H1 (cell line): Measurements from ENCODE around the gene SLC25A48. TPM values are rescaled to one million over a fixed set of nuclear protein-coding genes. Genes with fewer than 3 reads are reported as not detected.

ENCODE experiments used
- CTCF ChIA-PET: fragments of 300-600 bp; sonication (Branson Sonifier 250); formaldehyde crosslinking; loops from one replicate; lab custom pipeline; 2021; ENCODE audit not compliant: partially characterized antibody; lab: Charles Lee
- POLR2A ChIA-PET: fragments of 300-600 bp; sonication (Branson Sonifier 250); formaldehyde crosslinking; loops from one replicate; lab custom pipeline; 2021; ENCODE audit warnings: inconsistent platforms; ENCODE audit not compliant: partially characterized antibody; lab: Charles Lee
- DNase-seq, 2 experiments: peaks; one replicate each; pipeline versions ENCODE4 v3.0.0 to v3.0.0-alpha.2; 2010 to 2022; ENCODE audit warnings: low spot score in 2 of 2, low read depth in 1 of 2, mixed read lengths in 1 of 2
- FAIRE-seq: peaks from 2 replicates; lab custom pipeline; 2011; peaks lifted over from hg19 to GRCh38; lab: Jason Lieb, UNC
- H2AFZ ChIP-seq: 2 replicates; pipeline ENCODE4 v1.8.1; 2012; ENCODE audit warnings: low read length, inconsistent platforms
- H2AK5ac ChIP-seq: 2 replicates; pipeline ENCODE4 v1.6.1; 2013; ENCODE audit warnings: low read depth, low read length
- H2BK120ac ChIP-seq: replicated peaks from 2 replicates; pipeline ENCODE3; 2013; ENCODE audit warnings: low read depth, low read length, inconsistent platforms
- H2BK12ac ChIP-seq: 2 replicates; pipeline ENCODE4 v1.6.1; 2013; ENCODE audit warnings: low read depth, low read length
- H2BK15ac ChIP-seq: 2 replicates; pipeline ENCODE4 v1.6.1; 2013; ENCODE audit warnings: low read length
- H2BK20ac ChIP-seq: 2 replicates; pipeline ENCODE4 v1.6.1; 2013; ENCODE audit warnings: low read length
- H2BK5ac ChIP-seq: 2 replicates; pipeline ENCODE4 v1.6.1; 2013; ENCODE audit warnings: low read depth, low read length
- H3K14ac ChIP-seq: 2 replicates; pipeline ENCODE4 v1.6.1; 2013; ENCODE audit warnings: inconsistent platforms; ENCODE audit not compliant: insufficient read length
- H3K18ac ChIP-seq: 2 replicates; pipeline ENCODE4 v1.6.1; 2013; ENCODE audit warnings: low read length; ENCODE audit errors: extremely low read depth
- H3K23ac ChIP-seq: 2 replicates; pipeline ENCODE4 v1.6.1; 2013; ENCODE audit warnings: inconsistent platforms; ENCODE audit not compliant: insufficient read length
- H3K23me2 ChIP-seq: 2 replicates; pipeline ENCODE4 v1.6.1; 2013; ENCODE audit warnings: low read depth, low read length
- H3K27ac ChIP-seq: 2 replicates; pipeline ENCODE4 v1.6.1; 2011; ENCODE audit warnings: low read depth, low read length, inconsistent platforms
- H3K27me3 ChIP-seq, 4 experiments: replicated peaks in 1 of 4; 1 replicate in 1 of 4; 2 replicates in 3 of 4; pipeline versions ENCODE4 v1.6.1 to v1.8.1; 2011 to 2013; ENCODE audit warnings: low read length in 3 of 4, mild to moderate bottlenecking in 3 of 4, inconsistent platforms in 2 of 4, mixed read lengths in 2 of 4, moderate library complexity in 1 of 4; ENCODE audit not compliant: control insufficient read depth in 3 of 4, insufficient read depth in 3 of 4; ENCODE audit errors: extremely low read depth in 1 of 4
- H3K36me3 ChIP-seq, 4 experiments: 2 replicates each; pipeline versions ENCODE4 v1.6.1 to v1.8.1; 2011 to 2013; ENCODE audit warnings: mild to moderate bottlenecking in 4 of 4, low read length in 3 of 4, moderate library complexity in 2 of 4, control low read depth in 1 of 4, inconsistent platforms in 1 of 4; ENCODE audit not compliant: insufficient read depth in 4 of 4, control insufficient read depth in 2 of 4
- H3K4ac ChIP-seq: replicated peaks from 2 replicates; pipeline ENCODE3; 2013; ENCODE audit warnings: low read length, low read depth, mixed read lengths, inconsistent platforms; ENCODE audit not compliant: insufficient read length
- H3K4me1 ChIP-seq, 4 experiments: replicated peaks in 1 of 4; 1 replicate in 1 of 4; 2 replicates in 3 of 4; pipeline versions ENCODE4 v1.6.1 to v1.8.1; 2011 to 2013; ENCODE audit warnings: low read length in 3 of 4, inconsistent platforms in 2 of 4, mixed read lengths in 1 of 4; ENCODE audit not compliant: insufficient read depth in 4 of 4, control insufficient read depth in 3 of 4
- H3K4me2 ChIP-seq, 2 experiments: 2 replicates each; pipeline versions ENCODE4 v1.6.1 to v1.8.1; 2011 to 2013; ENCODE audit warnings: low read depth in 2 of 2, low read length in 2 of 2, control low read depth in 1 of 2, inconsistent platforms in 1 of 2, mild to moderate bottlenecking in 1 of 2; ENCODE audit not compliant: insufficient read depth in 1 of 2
- H3K4me3 ChIP-seq, 4 experiments: fragments of 200-600, 300-600 bp in 1 of 4; sonication (generic), shearing (Covaris generic), sonication (Bioruptor Twin) in 1 of 4; 2 replicates each; pipeline versions ENCODE4 v1.5.1 to v1.8.1; 2011 to 2016; ENCODE audit warnings: low read length in 4 of 4, low read depth in 3 of 4, control low read depth in 2 of 4, inconsistent platforms in 2 of 4, mild to moderate bottlenecking in 2 of 4, mixed read lengths in 1 of 4, moderate library complexity in 1 of 4; ENCODE audit not compliant: insufficient read depth in 2 of 4; ENCODE audit errors: extremely low read depth in 1 of 4
- H3K56ac ChIP-seq: replicated peaks from 2 replicates; pipeline ENCODE3; 2013; ENCODE audit warnings: low read depth, mild to moderate bottlenecking, mixed read lengths, low read length, inconsistent platforms; ENCODE audit not compliant: insufficient read length
- H3K79me1 ChIP-seq: 2 replicates; pipeline ENCODE4 v1.6.1; 2013; ENCODE audit warnings: low read depth, low read length, control low read depth
- H3K79me2 ChIP-seq, 2 experiments: 2 replicates each; pipeline versions ENCODE4 v1.6.1 to v1.8.1; 2012 to 2013; ENCODE audit warnings: low read length in 2 of 2, mild to moderate bottlenecking in 2 of 2, inconsistent platforms in 1 of 2; ENCODE audit not compliant: insufficient read depth in 2 of 2, control insufficient read depth in 1 of 2
- H3K9ac ChIP-seq, 4 experiments: replicated peaks in 1 of 4; 1 replicate in 1 of 4; 2 replicates in 3 of 4; pipeline versions ENCODE4 v1.6.1 to v1.8.1; 2011 to 2013; ENCODE audit warnings: low read depth in 3 of 4, low read length in 3 of 4, control low read depth in 2 of 4, mild to moderate bottlenecking in 2 of 4, moderate library complexity in 2 of 4, inconsistent platforms in 1 of 4; ENCODE audit errors: extremely low read depth in 1 of 4
- H3K9me3 ChIP-seq, 2 experiments: 2 replicates each; pipeline versions ENCODE4 v1.6.1 to v1.8.1; 2012 to 2013; ENCODE audit warnings: mild to moderate bottlenecking in 2 of 2, moderate library complexity in 2 of 2, control low read depth in 1 of 2, inconsistent platforms in 1 of 2, low read depth in 1 of 2, low read length in 1 of 2, mixed read lengths in 1 of 2; ENCODE audit not compliant: insufficient read depth in 2 of 2
- H4K20me1 ChIP-seq, 2 experiments: replicated peaks in 1 of 2; 2 replicates each; pipeline versions ENCODE3 to v1.8.1; 2011 to 2013; ENCODE audit warnings: inconsistent platforms in 2 of 2, low read length in 2 of 2, mild to moderate bottlenecking in 1 of 2; ENCODE audit not compliant: insufficient read depth in 2 of 2, control insufficient read depth in 1 of 2
- H4K5ac ChIP-seq: 2 replicates; pipeline ENCODE4 v1.6.1; 2013; ENCODE audit warnings: low read length, low read depth, mixed read lengths, inconsistent platforms; ENCODE audit not compliant: insufficient read length
- H4K8ac ChIP-seq: 2 replicates; pipeline ENCODE4 v1.8.0; 2013; ENCODE audit warnings: mild to moderate bottlenecking, moderate library complexity, low read length, inconsistent platforms; ENCODE audit not compliant: insufficient read depth; ENCODE audit errors: extremely low read depth
- H4K91ac ChIP-seq: replicated peaks from 2 replicates; pipeline ENCODE3; 2013; ENCODE audit warnings: low read length, mixed read lengths, inconsistent platforms; ENCODE audit not compliant: insufficient read length
- CBX5 ChIP-seq: fragments of 300-800, 300-1000 bp; sonication (generic); IDR thresholded peaks from 2 replicates; pipeline ENCODE4 v1.7.1; 2016; ENCODE audit warnings: antibody characterized with exemption, low read length, low read depth
- CEBPB ChIP-seq: IDR thresholded peaks from 2 replicates; pipeline ENCODE4 v1.6.1; 2012; ENCODE audit warnings: low read depth, low read length
- CHD1 ChIP-seq: IDR thresholded peaks from 2 replicates; pipeline ENCODE4 v1.6.1; 2012; ENCODE audit warnings: low read depth, low read length, improper control_type of control experiment
- CHD2 ChIP-seq: IDR thresholded peaks from 2 replicates; pipeline ENCODE4 v1.6.1; 2012; ENCODE audit warnings: low read length, improper control_type of control experiment
- EGR1 ChIP-seq: IDR thresholded peaks from 2 replicates; pipeline ENCODE4 v1.6.1; 2011; ENCODE audit warnings: low read depth, low read length, borderline replicate concordance
- EP300 ChIP-seq, 2 experiments: IDR thresholded peaks; 1 replicate in 1 of 2; 2 replicates in 1 of 2; pipeline ENCODE4 v1.6.1; 2011 to 2012; ENCODE audit warnings: low read depth in 2 of 2, low read length in 2 of 2, mild to moderate bottlenecking in 2 of 2, borderline replicate concordance in 1 of 2, inconsistent platforms in 1 of 2, moderate library complexity in 1 of 2
- EZH2 ChIP-seq: fragments of 200-600 bp; sonication (generic); IDR thresholded peaks from 2 replicates; pipeline ENCODE4 v1.7.1; 2012; ENCODE audit warnings: low read depth, mild to moderate bottlenecking, moderate library complexity, low read length, inconsistent platforms; ENCODE audit not compliant: severe bottlenecking
- HDAC2 ChIP-seq, 2 experiments: fragments of 300-600 bp in 1 of 2; sonication (generic) in 1 of 2; IDR thresholded peaks; 2 replicates each; pipeline ENCODE4 v1.6.1; 2011 to 2012; ENCODE audit warnings: low read depth in 2 of 2, low read length in 2 of 2, mild to moderate bottlenecking in 2 of 2, moderate library complexity in 2 of 2, borderline replicate concordance in 1 of 2, inconsistent platforms in 1 of 2
- JUND ChIP-seq: IDR thresholded peaks from 2 replicates; pipeline ENCODE4 v1.6.1; 2011; ENCODE audit warnings: mild to moderate bottlenecking, improper control_type of control experiment, low read length
- KDM1A ChIP-seq: fragments of 200-600, 300-600 bp; sonication (generic); IDR thresholded peaks from 2 replicates; pipeline ENCODE4 v1.7.1; 2016; ENCODE audit warnings: mild to moderate bottlenecking, low read length, borderline replicate concordance
- NRF1 ChIP-seq: IDR thresholded peaks from 2 replicates; pipeline ENCODE4 v1.6.1; 2011; ENCODE audit warnings: mild to moderate bottlenecking, low read depth, low read length, improper control_type of control experiment
- RXRA ChIP-seq: IDR thresholded peaks from 2 replicates; pipeline ENCODE4 v1.6.1; 2011; ENCODE audit warnings: low read depth, mild to moderate bottlenecking, low read length, moderate library complexity; ENCODE audit not compliant: insufficient read depth
- SIRT6 ChIP-seq: IDR thresholded peaks from one replicate; pipeline ENCODE4 v1.7.1; 2012; ENCODE audit warnings: low read length, inconsistent platforms
- SP1 ChIP-seq: IDR thresholded peaks from 2 replicates; pipeline ENCODE4 v1.6.1; 2011; ENCODE audit warnings: low read depth, low read length
- TAF1 ChIP-seq: IDR thresholded peaks from 2 replicates; pipeline ENCODE4 v1.6.1; 2011; ENCODE audit warnings: mild to moderate bottlenecking, low read depth, low read length
- WGBS, 2 experiments: shearing (Covaris generic) in 1 of 2; methylation state at CpG; one replicate each; pipeline versions ENCODE4 v1.1.6 to v1.1.7; 2013 to 2015; ENCODE audit warnings: low lambda C conversion rate in 2 of 2, mixed read lengths in 2 of 2, inconsistent platforms in 1 of 2, low coverage in 1 of 2, missing lambda C conversion rate in 1 of 2; ENCODE audit not compliant: insufficient replicate concordance in 2 of 2, insufficient coverage in 1 of 2, insufficient read length in 1 of 2; ENCODE audit errors: extremely low coverage in 1 of 2, missing lambda C conversion rate in 1 of 2; 5-methylcytosine and 5-hydroxymethylcytosine counted together
- polyA plus RNA-seq, 7 experiments: library from polyadenylated mRNA; depleted of rRNA in 3 of 7; stranded (reverse) in 5 of 7; unstranded in 2 of 7; fragments of >200 nt in 5 of 7; fragments of 200-250 nt in 2 of 7; gene quantifications; 1 replicate in 5 of 7; 2 replicates in 1 of 7; 4 replicates in 1 of 7; pipeline versions ENCODE4 v1.2.1 to v1.2.3, GENCODE V29; 2011 to 2013; ENCODE audit warnings: missing spikeins in 2 of 7, mixed read lengths in 2 of 7
- total RNA-seq: library from RNA; stranded (reverse); fragmentation: NEBNext Ultra II Directional; extraction: Animal tissue kit (Norgen Biotek cat#: 25700); gene quantifications from 2 replicates; pipeline ENCODE4 v1.2.1, GENCODE V29; 2021

Gene SLC25A48
- total and polyA plus RNA-seq, 2 of the 8 experiments (the other 6 are each of a cell fraction or from before 2014, with no cell fraction given), result 1.3 to 1.8 TPM

- no peak overlapping the region for H3K23ac ChIP-seq
- no peak overlapping the region for H2BK12ac ChIP-seq
- H3K14ac ChIP-seq, result no peak overlapping the region
- H4K91ac ChIP-seq, result no peak overlapping the region
- POLR2A ChIA-PET, result no interaction called here
- DNase-seq, result no peak
- no peak overlapping the region for H2BK120ac ChIP-seq
- H2AFZ ChIP-seq, result no peak overlapping the region
- H3K27ac ChIP-seq, result no peak overlapping the region
- H2AK5ac ChIP-seq, result no peak overlapping the region
- no peak overlapping the region for H3K9ac ChIP-seq
- CTCF ChIA-PET, result interaction anchor here (0.8 to 13.3 kb wide), 3 partner anchors 260 to 359 kb away, joined by 4 to 335 read pairs (median 134); no protein-coding TSS in a partner anchor
- H4K8ac ChIP-seq, result no peak overlapping the region
- H4K5ac ChIP-seq, result no peak overlapping the region
- no peaks in the 10 kb centered on the region for H3K27me3 ChIP-seq
- H3K23me2 ChIP-seq, result no peaks in the 10 kb centered on the region
- H3K79me2 ChIP-seq, result no peaks in the 10 kb centered on the region
- H3K4me3 ChIP-seq, result no peak overlapping the region
- H3K4me1 ChIP-seq, result peaks cover 0 to 11% (median 3%) of the 10 kb centered on the region in 4 experiments; a peak in 3 of 7 replicates
- no peaks in the 10 kb centered on the region; a peak in 1 of 8 replicates for H3K36me3 ChIP-seq
- H3K79me1 ChIP-seq, result no peaks in the 10 kb centered on the region
- no peak overlapping the region for H3K4me2 ChIP-seq
- H4K20me1 ChIP-seq, result no peaks in the 10 kb centered on the region
- no peaks in the 10 kb centered on the region for H3K9me3 ChIP-seq
- H2BK15ac ChIP-seq, result no peak overlapping the region
- H2BK5ac ChIP-seq, result 0 out of 2 replicates have a peak overlapping the region, but pooled peaks have one; percentile 28
- no peak for FAIRE-seq
- H3K4ac ChIP-seq, result no peak overlapping the region
- H2BK20ac ChIP-seq, result no peak overlapping the region
- 87% methylated on average over 7 of the region's 7 CpGs; no CpG with 5 or more reads in 1 of the 2 experiments for WGBS, 2 experiments
- no peak overlapping the region for H3K18ac ChIP-seq
- H3K56ac ChIP-seq, result no peak overlapping the region
- TF ChIP-seq CHD1 (no peak), EZH2 (no peak), TAF1 (no peak), SP1 (no peak), CBX5 (no peak), EP300 (IDR thresholded peaks at IDR 0.05; ENCODE audit: borderline replicate concordance in 1 of 2, low read depth in 2 of 2, low read length in 2 of 2) (no peak), EGR1 (no peak), HDAC2 (IDR thresholded peaks at IDR 0.05; ENCODE audit: borderline replicate concordance in 1 of 2, low read depth in 2 of 2, low read length in 2 of 2) (no peak), NRF1 (no peak), SIRT6 (no peak), CHD2 (no peak), JUND (no peak), KDM1A (no peak), RXRA (no peak), CEBPB (no peak)
Observed at GRCh38 chr5:135824541-135825041, 9.9 kb upstream of the SLC25A48 start.
